GM12873 (cell line): Measurements from ENCODE around the gene TNFRSF11A.

ENCODE experiments used
- CTCF ChIP-seq: IDR thresholded peaks from 2 replicates; pipeline ENCODE4 v1.5.1; 2012; ENCODE audit warnings: low read depth, mild to moderate bottlenecking, moderate library complexity, low read length, control low read depth; ENCODE audit not compliant: insufficient read depth; ENCODE audit errors: missing control alignments

TNFRSF11A gene

GRCh38 chr18:62402342-62402948 is 77.3 kb downstream of the TNFRSF11A start:
- no peak for TF ChIP-seq CTCF

- TF ChIP-seq CTCF = no peak
These were observed 78.0 kb downstream of the TNFRSF11A start for GRCh38 chr18:62403120-62403519.

- TF ChIP-seq CTCF = no peak
These were observed 79.8 kb downstream of the TNFRSF11A start for GRCh38 chr18:62404881-62405280.

- no peak for TF ChIP-seq CTCF
These were observed 82.5 kb downstream of the TNFRSF11A start for GRCh38 chr18:62407660-62408059.

- TF ChIP-seq CTCF = no peak
These were observed 84.7 kb downstream of the TNFRSF11A start for GRCh38 chr18:62409821-62410220.

GRCh38 chr18:62412231-62412979 is 87.3 kb downstream of the TNFRSF11A start:
- TF ChIP-seq CTCF = no peak

- TF ChIP-seq CTCF = no peak
These were observed 88.1 kb downstream of the TNFRSF11A start for GRCh38 chr18:62413206-62413605.
